Measurements from ENCODE around the gene ADGRG7.

DNA sequence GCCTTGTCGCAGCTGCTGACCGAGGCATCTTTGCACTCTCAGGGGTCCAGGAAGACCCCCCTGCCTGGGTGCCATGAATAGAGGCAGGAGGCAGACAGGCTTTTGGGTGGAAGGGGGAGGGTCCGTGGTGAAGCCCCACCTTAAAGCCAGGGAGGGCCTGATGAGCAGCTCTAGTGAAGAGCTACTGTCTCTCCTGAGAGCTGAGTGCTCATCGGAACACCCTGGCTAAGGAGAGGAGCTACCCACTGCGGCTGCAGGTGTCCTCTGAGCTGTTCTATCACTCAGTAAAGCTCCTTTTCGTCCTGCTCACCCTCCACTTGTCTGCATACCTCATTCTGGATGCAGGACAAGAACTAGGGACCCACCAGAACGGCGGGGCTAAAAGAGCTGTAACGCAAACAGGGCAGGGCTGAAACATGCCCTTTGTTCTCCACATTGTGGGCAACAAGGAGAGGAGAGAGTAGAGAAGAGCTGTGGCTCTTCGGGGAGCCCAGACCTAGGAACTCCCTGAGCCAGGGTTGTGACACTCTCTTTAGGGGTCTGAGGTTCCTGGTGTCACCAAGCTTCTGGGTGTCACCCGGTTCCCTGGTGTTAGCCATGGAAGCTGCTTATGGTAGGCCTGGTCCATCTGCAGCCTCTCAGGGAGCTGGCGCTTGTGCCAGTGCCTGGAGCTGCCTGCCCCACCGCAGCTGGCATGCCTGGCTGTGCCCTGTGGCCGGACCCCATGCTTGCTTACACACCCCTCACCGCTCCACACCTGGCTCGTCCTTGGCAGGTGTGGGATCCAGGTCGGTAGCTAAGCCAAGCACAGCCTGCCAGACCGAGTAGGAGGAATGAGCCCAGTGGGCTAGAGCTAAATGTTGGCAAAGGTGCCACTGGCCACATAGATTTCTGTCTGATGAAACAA is 73.7 kb downstream of the ADGRG7 start:
- no peak for TF ChIP-seq CTCF (IDR thresholded peaks at IDR 0.05)
- no peak for TF ChIP-seq EZH2 (IDR thresholded peaks at IDR 0.05; ENCODE audit: borderline replicate concordance, insufficient read depth, low read depth, low read length, poor library complexity, severe bottlenecking)
